Activated naive CD8-positive, alpha-beta T cell treated with anti-CD3 and anti-CD28 coated beads, Interleukin-2, amount 10 ng/mL, durations not matched to agents 7 days and 5 days (primary cell): Measurements from ENCODE around the gene VPS41. TPM values are rescaled to one million over a fixed set of nuclear protein-coding genes. Genes with fewer than 3 reads are reported as not detected.

Experiments
- ATAC-seq: fragments of 150-1000 bp; cut with Tn5 transposase; one replicate; pipeline ENCODE4 v1.10.0; 2021; ENCODE audit warnings: low read depth, moderate library complexity
- POLR2A ChIA-PET: fragments of 350-600 bp; sonication (Branson Sonifier 250); formaldehyde crosslinking; loops from one replicate; lab custom pipeline; 2021; ENCODE audit warnings: antibody characterized with exemption; lab: Charles Lee
- DNase-seq: peaks from one replicate; pipeline ENCODE4 v3.0.0; 2021
- H3K27ac Mint-ChIP-seq: one replicate; pipeline ENCODE4 v1.8.0; 2022; ENCODE audit warnings: mild to moderate bottlenecking, mixed read lengths
- H3K27me3 Mint-ChIP-seq: one replicate; pipeline ENCODE4 v1.8.0; 2022; ENCODE audit warnings: mild to moderate bottlenecking, moderate library complexity, mixed read lengths
- H3K36me3 Mint-ChIP-seq: one replicate; pipeline ENCODE4 v1.8.0; 2021; ENCODE audit warnings: mild to moderate bottlenecking, mixed read lengths
- H3K4me1 Mint-ChIP-seq: one replicate; pipeline ENCODE4 v1.8.0; 2021; ENCODE audit warnings: mixed read lengths
- H3K4me3 Mint-ChIP-seq: one replicate; pipeline ENCODE4 v1.8.0; 2022; ENCODE audit warnings: mild to moderate bottlenecking, moderate library complexity, mixed read lengths
- H3K9me3 Mint-ChIP-seq: one replicate; pipeline ENCODE4 v1.8.0; 2021; ENCODE audit warnings: mixed read lengths
- total RNA-seq, 2 experiments: library from RNA; stranded (reverse); gene quantifications; one replicate each; pipeline ENCODE4 v1.2.3, GENCODE V29; 2021

Gene VPS41
- total RNA-seq, 2 experiments from 2014 or later, result 61.7 to 65.3 TPM

DNA sequence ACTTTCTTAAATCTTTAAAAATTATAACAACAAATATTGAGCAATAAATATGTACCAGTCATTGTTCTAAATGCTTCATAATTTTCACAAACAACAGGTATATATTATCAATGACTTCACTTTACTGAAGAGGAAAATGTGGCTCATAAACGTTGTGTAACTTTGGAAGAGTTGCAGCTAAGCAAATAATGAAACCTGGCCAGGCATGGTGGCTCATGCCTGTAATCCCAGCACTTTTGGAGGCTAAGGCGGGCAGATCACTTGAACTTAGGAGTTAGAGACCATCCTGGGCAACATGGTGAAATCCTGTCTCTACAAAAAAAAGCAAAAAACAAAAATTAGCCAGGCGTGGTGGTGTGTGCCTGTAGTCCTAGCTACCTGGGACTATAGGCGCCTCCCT is 205.9 kb downstream of the VPS41 start:
- no peak overlapping the region for H3K27ac Mint-ChIP-seq
- no peak overlapping the region for H3K4me3 Mint-ChIP-seq
- H3K27me3 Mint-ChIP-seq, result peaks cover 12% of the 10 kb centered on the region
- no peaks in the 10 kb centered on the region for H3K4me1 Mint-ChIP-seq
- ATAC-seq (no peak), DNase-seq (no peak)
- peaks cover 1% of the 10 kb centered on the region for H3K36me3 Mint-ChIP-seq
- POLR2A ChIA-PET, result no interaction called here
- H3K9me3 Mint-ChIP-seq, result no peaks in the 10 kb centered on the region

DNA sequence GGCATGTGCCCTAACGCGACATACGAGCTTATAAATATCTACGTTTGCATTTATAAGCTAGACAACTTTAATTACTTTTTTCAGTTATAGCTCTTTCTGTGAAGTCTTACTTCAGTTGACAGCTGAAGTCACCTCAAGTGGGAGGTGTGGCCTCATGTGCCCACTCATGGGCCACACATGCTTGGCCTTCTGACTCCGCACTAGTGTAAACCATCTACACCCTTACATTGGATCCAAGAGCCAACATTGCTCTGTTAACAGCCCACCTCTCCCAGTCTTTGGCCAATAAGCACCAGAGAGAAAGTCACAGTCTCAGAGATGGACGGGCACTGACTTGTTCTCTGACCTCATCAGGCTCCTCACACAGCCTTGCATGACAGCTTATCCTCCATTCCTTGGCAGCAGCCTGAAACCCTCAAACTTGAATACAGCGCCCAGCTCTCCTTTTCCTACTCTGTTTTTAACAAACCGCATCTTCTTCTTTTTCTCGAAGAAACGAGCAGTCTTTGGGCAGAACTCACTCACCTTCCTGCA is 206.9 kb downstream of the VPS41 start:
- H3K4me3 Mint-ChIP-seq, result no peak overlapping the region
- no peaks in the 10 kb centered on the region for H3K4me1 Mint-ChIP-seq
- ATAC-seq, result no peak
- H3K27me3 Mint-ChIP-seq, result peaks cover 10% of the 10 kb centered on the region
- H3K9me3 Mint-ChIP-seq, result no peaks in the 10 kb centered on the region
- H3K36me3 Mint-ChIP-seq, result no peaks in the 10 kb centered on the region
- DNase-seq, result no peak
- POLR2A ChIA-PET, result no interaction called here
- H3K27ac Mint-ChIP-seq, result no peak overlapping the region

DNA sequence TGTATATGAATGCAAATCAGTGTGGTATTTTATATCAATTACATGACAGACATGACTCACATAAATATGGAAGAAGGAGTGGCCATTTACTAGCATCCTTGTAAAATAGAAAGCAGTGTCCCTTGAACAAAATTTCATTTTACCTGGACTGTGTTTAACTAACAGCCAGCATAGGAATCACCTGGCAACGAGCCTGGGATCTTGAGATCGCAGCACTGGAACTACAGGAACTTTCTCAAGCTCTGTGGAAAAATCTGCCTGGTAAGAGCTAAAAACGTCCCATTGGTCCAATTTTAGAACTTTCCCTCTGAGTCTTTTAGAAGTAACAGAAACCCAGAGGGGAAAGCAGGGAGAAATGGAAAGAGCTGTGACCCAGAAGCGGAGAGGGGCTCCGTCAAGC is 208.9 kb downstream of the VPS41 start:
- Mint-ChIP-seq H3K36me3 (no peaks in the 10 kb centered on the region), H3K4me3 (no peak overlapping the region), H3K27me3 (peaks cover 10% of the 10 kb centered on the region), H3K27ac (no peak overlapping the region), H3K9me3 (no peaks in the 10 kb centered on the region), H3K4me1 (no peaks in the 10 kb centered on the region)
- ATAC-seq (no peak), DNase-seq (no peak)
- POLR2A ChIA-PET, result no interaction called here

DNA sequence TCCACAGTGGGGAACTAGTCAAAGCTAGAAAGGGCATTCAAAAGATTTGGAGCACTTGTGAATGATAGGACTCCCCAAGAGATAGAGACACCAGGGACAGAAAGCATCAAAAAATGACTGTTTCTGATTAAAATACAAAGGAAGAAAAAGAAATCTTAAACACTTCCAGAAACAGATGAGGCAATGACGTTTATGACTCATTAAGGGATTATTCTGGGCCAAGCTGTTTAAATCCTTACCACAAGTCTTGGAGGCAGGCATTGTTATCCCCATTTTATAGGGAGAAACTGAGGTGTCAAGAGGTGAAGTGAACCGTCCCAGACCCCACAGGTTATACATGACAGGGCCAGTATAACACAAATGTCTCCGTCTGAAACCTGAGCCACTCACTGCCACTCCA is 209.5 kb downstream of the VPS41 start:
- H3K4me3 Mint-ChIP-seq, result no peak overlapping the region
- peaks cover 10% of the 10 kb centered on the region for H3K27me3 Mint-ChIP-seq
- H3K4me1 Mint-ChIP-seq, result no peaks in the 10 kb centered on the region
- DNase-seq, result no peak
- no peaks in the 10 kb centered on the region for H3K9me3 Mint-ChIP-seq
- H3K27ac Mint-ChIP-seq, result no peak overlapping the region
- no peaks in the 10 kb centered on the region for H3K36me3 Mint-ChIP-seq
- ATAC-seq, result no peak
- POLR2A ChIA-PET, result no interaction called here

DNA sequence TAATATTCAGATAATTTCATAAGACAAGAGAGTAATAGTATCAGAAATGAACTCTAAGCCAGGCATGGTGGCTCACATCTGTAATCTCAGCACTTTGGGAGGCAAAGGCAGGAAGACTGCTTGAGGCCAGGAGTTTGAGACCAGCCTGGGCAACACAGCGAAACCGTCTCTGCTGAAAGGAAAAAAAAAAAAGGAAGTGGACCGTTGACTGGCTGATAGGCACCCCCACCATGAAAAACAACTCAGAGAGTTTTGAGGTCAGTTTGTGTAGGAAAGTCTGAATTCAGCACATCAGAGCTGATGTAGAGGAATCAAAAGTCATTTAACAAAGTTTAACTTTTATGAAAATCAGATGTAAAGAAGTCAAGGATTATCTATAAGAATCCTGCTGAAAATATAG is 214.7 kb downstream of the VPS41 start:
- DNase-seq (no peak), ATAC-seq (no peak)
- H3K9me3 Mint-ChIP-seq, result no peaks in the 10 kb centered on the region
- H3K4me1 Mint-ChIP-seq, result no peaks in the 10 kb centered on the region
- H3K4me3 Mint-ChIP-seq, result no peak overlapping the region
- POLR2A ChIA-PET, result no interaction called here
- no peaks in the 10 kb centered on the region for H3K27me3 Mint-ChIP-seq
- no peaks in the 10 kb centered on the region for H3K36me3 Mint-ChIP-seq
- H3K27ac Mint-ChIP-seq, result no peak overlapping the region

DNA sequence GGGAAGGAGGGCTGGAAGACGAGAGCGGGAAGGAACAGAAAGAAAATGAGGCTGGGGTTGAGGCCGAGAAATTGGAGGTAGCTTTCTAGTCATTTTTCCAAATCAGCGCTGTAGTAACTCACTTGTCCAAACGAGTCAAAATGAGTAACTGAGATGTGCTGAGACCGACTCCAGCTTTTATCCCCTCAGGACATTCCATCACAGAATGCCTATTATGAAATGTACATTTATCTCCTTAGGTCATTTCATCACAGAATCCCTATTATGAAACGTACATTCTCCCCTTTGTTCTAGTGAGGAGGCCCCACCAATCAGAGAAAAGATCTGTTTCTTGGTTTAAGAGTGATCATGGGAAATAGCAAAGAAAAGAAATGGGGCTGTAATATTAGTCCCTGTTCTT is 222.1 kb downstream of the VPS41 start:
- Mint-ChIP-seq H3K36me3 (no peaks in the 10 kb centered on the region), H3K4me1 (no peaks in the 10 kb centered on the region), H3K27ac (no peak overlapping the region), H3K4me3 (no peak overlapping the region), H3K27me3 (no peaks in the 10 kb centered on the region), H3K9me3 (no peaks in the 10 kb centered on the region)
- no peak for DNase-seq
- ATAC-seq, result no peak
- POLR2A ChIA-PET, result no interaction called here

DNA sequence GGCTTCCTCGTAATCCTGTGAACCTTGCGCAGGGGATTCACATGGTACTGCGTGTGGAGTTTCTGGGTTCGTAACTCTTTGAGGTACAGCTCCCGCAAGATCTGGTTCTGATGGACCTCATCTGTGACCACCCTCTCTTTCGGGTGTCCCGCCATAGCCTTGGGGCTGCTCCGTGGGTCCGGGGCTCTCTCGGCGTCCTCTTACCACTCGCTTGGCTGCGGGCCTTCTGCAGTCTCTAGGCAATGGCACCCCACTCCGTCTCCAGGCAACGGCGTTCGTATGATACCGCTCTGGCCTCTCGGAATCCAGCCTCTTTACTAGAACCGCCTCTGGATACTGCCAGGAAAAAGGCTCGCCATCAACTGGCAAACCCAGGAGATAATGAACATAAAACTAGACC is 223.1 kb downstream of the VPS41 start:
- DNase-seq (no peak), ATAC-seq (no peak)
- Mint-ChIP-seq H3K4me1 (no peaks in the 10 kb centered on the region), H3K27me3 (no peaks in the 10 kb centered on the region), H3K9me3 (no peaks in the 10 kb centered on the region), H3K4me3 (no peak overlapping the region), H3K36me3 (no peaks in the 10 kb centered on the region), H3K27ac (no peak overlapping the region)
- POLR2A ChIA-PET, result no interaction called here

DNA sequence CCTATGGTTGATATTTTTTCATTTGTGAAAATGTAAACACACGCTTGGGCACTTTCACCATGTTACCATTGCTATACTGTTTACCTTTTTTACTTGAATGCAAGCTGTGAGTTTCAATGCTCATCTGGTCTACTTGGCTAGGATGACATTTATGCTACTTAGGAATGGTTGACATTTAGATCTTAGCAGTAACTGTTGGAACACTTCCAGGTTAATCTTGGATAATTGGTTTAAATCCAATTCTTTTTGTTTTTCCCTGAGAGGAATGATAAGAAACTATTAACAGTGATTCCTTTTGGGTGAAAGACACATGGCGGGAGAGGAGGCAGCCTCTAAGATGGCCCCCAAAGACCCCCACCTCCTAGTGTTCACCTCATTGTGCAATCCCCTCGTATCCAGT is 226.4 kb downstream of the VPS41 start:
- no peaks in the 10 kb centered on the region for H3K36me3 Mint-ChIP-seq
- ATAC-seq, result no peak

DNA sequence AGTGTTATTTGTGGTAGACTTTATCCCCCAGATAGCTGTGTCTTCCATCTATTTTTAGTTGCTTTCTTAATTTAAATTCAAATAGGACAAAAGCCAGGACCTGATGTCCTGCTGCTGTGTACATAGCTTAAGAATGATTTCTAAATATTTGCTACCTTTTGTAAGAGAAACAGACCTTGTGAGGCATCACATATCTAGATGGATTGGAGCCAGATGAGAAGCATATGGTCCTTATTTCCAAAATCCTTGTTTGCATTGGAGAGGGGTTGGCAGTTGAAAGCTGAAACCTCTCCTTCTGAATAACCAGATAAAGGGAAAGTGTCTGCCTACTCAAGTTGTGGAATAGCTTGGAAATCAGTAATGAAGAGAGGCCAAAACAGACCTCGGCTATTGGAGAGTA is 227.1 kb downstream of the VPS41 start:
- Mint-ChIP-seq H3K4me1 (no peaks in the 10 kb centered on the region), H3K27ac (no peak overlapping the region), H3K27me3 (no peaks in the 10 kb centered on the region), H3K9me3 (no peaks in the 10 kb centered on the region), H3K4me3 (no peak overlapping the region), H3K36me3 (no peaks in the 10 kb centered on the region)
- ATAC-seq (no peak), DNase-seq (no peak)
- POLR2A ChIA-PET, result no interaction called here

More for the DNA sequence above, 226.4 kb downstream of the VPS41 start:
- no peak for DNase-seq
- Mint-ChIP-seq H3K4me1 (no peaks in the 10 kb centered on the region), H3K9me3 (no peaks in the 10 kb centered on the region), H3K4me3 (no peak overlapping the region), H3K27ac (no peak overlapping the region), H3K27me3 (no peaks in the 10 kb centered on the region)
- POLR2A ChIA-PET, result no interaction called here

DNA sequence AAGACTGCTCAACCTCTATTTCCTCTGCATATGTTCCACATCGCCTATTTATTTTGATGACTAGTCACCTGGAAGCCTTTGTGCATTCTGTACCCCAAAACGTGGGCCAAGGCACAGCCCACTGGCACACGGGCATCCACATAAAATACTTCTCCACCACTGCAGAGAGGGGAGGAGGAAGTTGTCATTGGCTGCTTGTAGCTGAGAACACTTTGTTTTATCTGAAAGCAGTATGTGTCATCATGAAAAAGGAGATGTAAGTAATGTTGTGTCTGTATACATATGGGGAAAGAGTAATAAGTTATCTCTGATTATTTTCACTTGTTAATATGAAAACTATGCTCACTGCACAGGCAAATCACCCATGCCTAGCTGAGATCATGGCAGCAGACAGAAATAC is 229.6 kb downstream of the VPS41 start:
- H3K36me3 Mint-ChIP-seq, result no peaks in the 10 kb centered on the region
- no peaks in the 10 kb centered on the region for H3K4me1 Mint-ChIP-seq
- POLR2A ChIA-PET, result no interaction called here
- no peak overlapping the region for H3K4me3 Mint-ChIP-seq
- ATAC-seq, result no peak
- no peaks in the 10 kb centered on the region for H3K9me3 Mint-ChIP-seq
- DNase-seq, result no peak
- no peak overlapping the region for H3K27ac Mint-ChIP-seq
- H3K27me3 Mint-ChIP-seq, result no peaks in the 10 kb centered on the region

DNA sequence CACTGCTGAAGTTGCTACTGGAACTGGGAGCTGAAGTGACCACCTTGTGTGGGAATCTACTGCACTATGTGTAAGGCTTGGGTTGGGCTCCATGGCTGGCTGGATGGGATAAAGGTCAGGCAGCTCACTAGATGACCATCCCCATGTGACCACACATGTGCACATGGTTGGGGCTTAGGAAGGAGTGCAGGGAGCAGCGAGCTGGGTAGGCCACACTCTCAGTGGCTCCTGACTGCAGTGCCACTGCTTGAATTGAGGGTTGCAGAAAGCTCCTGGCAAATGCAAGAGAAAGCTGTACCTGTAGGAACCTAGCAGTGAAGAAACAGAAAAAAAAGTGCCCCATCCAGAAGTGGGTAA is 230.3 kb downstream of the VPS41 start:
- no peaks in the 10 kb centered on the region for H3K36me3 Mint-ChIP-seq
- H3K27ac Mint-ChIP-seq, result no peak overlapping the region
- H3K9me3 Mint-ChIP-seq, result no peaks in the 10 kb centered on the region
- H3K4me3 Mint-ChIP-seq, result no peak overlapping the region
- ATAC-seq (no peak), DNase-seq (no peak)
- POLR2A ChIA-PET, result no interaction called here
- H3K27me3 Mint-ChIP-seq, result no peaks in the 10 kb centered on the region
- H3K4me1 Mint-ChIP-seq, result no peaks in the 10 kb centered on the region

DNA sequence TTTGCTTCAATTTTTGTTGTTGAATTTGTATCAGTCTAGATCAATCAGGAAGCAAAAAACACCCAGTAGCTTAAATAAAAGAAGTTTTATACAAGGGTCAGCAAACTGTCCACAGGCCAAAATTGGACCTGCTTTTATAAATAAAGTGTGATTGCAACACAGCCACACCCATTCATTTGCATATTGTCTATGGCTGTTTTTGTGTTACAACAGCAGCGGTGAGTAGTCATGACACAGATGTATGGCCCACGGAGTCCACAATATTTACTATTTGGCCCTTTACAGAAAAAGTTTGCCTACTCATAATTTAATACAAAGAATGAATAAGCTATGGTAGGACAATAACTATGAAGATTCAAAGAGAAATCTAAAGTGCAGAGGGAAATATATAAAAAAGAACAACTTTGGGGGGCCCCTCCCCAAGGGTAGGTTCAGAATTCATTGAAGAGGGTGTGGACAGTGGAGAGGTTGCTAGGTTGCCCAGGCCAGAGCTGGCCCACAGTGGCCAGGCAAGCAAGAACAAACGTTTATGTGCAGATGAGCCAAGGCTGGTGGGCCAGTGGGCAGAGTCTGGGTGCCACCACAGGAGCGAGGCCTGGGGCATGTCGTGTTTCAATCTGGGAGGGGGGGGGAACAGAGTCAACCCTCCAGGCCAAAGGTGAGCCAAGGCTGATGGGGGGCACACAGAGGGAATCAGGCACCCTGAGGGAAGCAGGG is 230.9 kb downstream of the VPS41 start:
- H3K27me3 Mint-ChIP-seq, result no peaks in the 10 kb centered on the region

DNA sequence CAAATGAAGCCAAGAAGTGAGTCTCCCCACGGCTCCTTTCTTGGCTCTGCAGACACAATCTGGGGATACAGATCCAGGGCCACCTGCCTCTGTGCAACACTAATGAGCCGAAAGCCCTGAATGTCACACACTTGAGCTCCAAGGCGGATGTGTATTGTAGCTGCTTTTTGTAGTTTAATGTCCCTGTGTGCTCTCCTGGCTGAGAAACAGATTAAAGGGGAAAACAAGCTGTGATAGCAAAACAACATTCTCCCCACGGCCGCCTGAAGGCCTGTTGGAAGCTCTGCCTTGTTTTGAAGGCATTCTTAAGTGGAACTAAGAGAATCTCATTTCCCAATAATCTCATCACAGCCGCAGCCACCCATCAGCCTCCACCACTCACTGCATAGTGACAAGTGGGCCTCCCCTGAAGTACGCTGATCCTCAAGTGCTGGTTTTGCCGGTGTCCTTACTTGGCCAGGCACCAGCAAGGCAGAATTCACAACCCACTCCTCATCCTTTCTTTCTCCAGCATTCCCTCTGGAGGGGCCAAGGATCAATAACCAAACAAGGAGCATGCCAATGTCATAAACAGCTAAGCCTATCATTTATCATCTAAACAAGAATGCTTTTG is 233.4 kb downstream of the VPS41 start:
- POLR2A ChIA-PET, result no interaction called here
- H3K36me3 Mint-ChIP-seq, result no peaks in the 10 kb centered on the region
- no peak for DNase-seq
- H3K4me1 Mint-ChIP-seq, result no peaks in the 10 kb centered on the region
- H3K9me3 Mint-ChIP-seq, result no peaks in the 10 kb centered on the region
- ATAC-seq, result no peak
- no peaks in the 10 kb centered on the region for H3K27me3 Mint-ChIP-seq
- no peak overlapping the region for H3K4me3 Mint-ChIP-seq
- no peak overlapping the region for H3K27ac Mint-ChIP-seq

More for the DNA sequence above, 230.9 kb downstream of the VPS41 start:
- no peak for DNase-seq
- ATAC-seq, result no peak
- H3K4me1 Mint-ChIP-seq, result no peaks in the 10 kb centered on the region
- no peaks in the 10 kb centered on the region for H3K36me3 Mint-ChIP-seq
- no peaks in the 10 kb centered on the region for H3K9me3 Mint-ChIP-seq
- POLR2A ChIA-PET, result no interaction called here
- H3K27ac Mint-ChIP-seq, result no peak overlapping the region
- no peak overlapping the region for H3K4me3 Mint-ChIP-seq

DNA sequence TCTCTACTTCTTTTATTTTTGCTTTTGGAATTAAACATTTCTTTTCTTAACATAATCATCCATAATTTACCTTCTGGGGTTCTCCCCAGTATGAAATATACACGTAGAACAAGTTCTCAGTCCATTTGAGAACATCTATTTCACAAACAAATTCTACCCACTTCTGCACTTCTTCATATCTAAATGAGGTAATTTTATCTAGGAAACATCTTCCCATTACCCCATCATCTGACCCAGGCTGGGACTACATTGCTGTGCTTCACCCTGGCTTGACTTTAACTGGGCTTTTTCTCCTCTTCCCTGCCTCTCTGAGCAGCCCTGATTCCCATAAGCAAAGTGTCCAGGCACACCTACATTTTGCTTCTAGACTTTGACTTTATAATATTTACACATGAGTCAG is 234.5 kb downstream of the VPS41 start:
- Mint-ChIP-seq H3K27ac (no peak overlapping the region), H3K4me1 (no peaks in the 10 kb centered on the region), H3K27me3 (no peaks in the 10 kb centered on the region), H3K4me3 (no peak overlapping the region), H3K9me3 (no peaks in the 10 kb centered on the region), H3K36me3 (no peaks in the 10 kb centered on the region)
- POLR2A ChIA-PET, result no interaction called here
- DNase-seq (no peak), ATAC-seq (no peak)
